ENCODE measurements around the gene SIM2. TPM values are rescaled to one million over a fixed set of nuclear protein-coding genes. Genes with fewer than 3 reads are reported as not detected.

The SIM2 gene
- total RNA-seq, 1 experiment from 2014 or later: not detected

GRCh38 chr21:36798491-36798890 is 99.6 kb downstream of the SIM2 start:
- H2BK20ac ChIP-seq (ENCODE audit: low read depth, low read length, poor library complexity, severe bottlenecking): no peak overlapping the region
- H3K27me3 ChIP-seq (ENCODE audit: insufficient read depth, low read length): no peaks in the 10 kb centered on the region
- no peak for TF ChIP-seq CTCF (conservative IDR thresholded peaks at IDR 0.05)
- Mint-ChIP-seq H3K9me3 (peaks cover 11 to 15% of the 10 kb centered on the region in 2 experiments), H3K4me1 (no peaks in the 10 kb centered on the region), H3K4me3 (no peak overlapping the region), H3K27me3 (ENCODE audit: low read depth) (no peaks in the 10 kb centered on the region), H3K27ac (no peak overlapping the region), H3K36me3 (ENCODE audit: insufficient read depth in 1 of 3, low read depth in 3 of 3) (peaks cover 4 to 11% (median 7%) of the 10 kb centered on the region in 3 experiments; a peak in 6 of 7 replicates)
- H3K27ac ChIP-seq (ENCODE audit: insufficient read length, low read depth, low read length): no peak overlapping the region
- no peak overlapping the region for H3K18ac ChIP-seq (ENCODE audit: insufficient read length, low read depth, low read length)
- no peaks in the 10 kb centered on the region for H3K9me3 ChIP-seq (ENCODE audit: control insufficient read depth, low read depth, low read length)
- no peaks in the 10 kb centered on the region for H3K23me2 ChIP-seq (ENCODE audit: insufficient read length, low read depth, low read length, poor library complexity, severe bottlenecking)
- no peak overlapping the region for H2AFZ ChIP-seq (ENCODE audit: low read length)
- DNase-seq: no peak
- no peak overlapping the region for H3K56ac ChIP-seq (ENCODE audit: insufficient read length, low read depth, low read length)
- no peak overlapping the region for H3T11ph ChIP-seq (ENCODE audit: low read length)
- no peak overlapping the region for H2BK120ac ChIP-seq (ENCODE audit: low read depth, low read length, poor library complexity, severe bottlenecking)
- H3K4me2 ChIP-seq (ENCODE audit: insufficient read depth, insufficient read length, low read length): no peak overlapping the region
- no peak overlapping the region for H2BK12ac ChIP-seq (ENCODE audit: insufficient read length, low read depth, low read length)
- H3K4me1 ChIP-seq (ENCODE audit: insufficient read depth, low read length): no peaks in the 10 kb centered on the region
- no peaks in the 10 kb centered on the region for H4K20me1 ChIP-seq (ENCODE audit: control insufficient read depth, insufficient read depth, insufficient read length)
- no peak overlapping the region for H2AK5ac ChIP-seq (ENCODE audit: insufficient read length, low read length)
- no peak overlapping the region for H2BK15ac ChIP-seq (ENCODE audit: low read depth, low read length)
- H3K23ac ChIP-seq (ENCODE audit: insufficient read length, low read depth, low read length): no peak overlapping the region
- H3K79me2 ChIP-seq (ENCODE audit: insufficient read depth, low read length): no peaks in the 10 kb centered on the region
- H3K14ac ChIP-seq (ENCODE audit: insufficient read depth, low read length): no peak overlapping the region
- no peak overlapping the region for H4K8ac ChIP-seq (replicated peaks; ENCODE audit: insufficient read length, low read depth, low read length)
- H3K79me1 ChIP-seq (ENCODE audit: insufficient read depth, low read depth, low read length, poor library complexity, severe bottlenecking): no peaks in the 10 kb centered on the region
- H4K5ac ChIP-seq (ENCODE audit: insufficient read length, low read depth, low read length): no peak overlapping the region
- H3K9ac ChIP-seq (ENCODE audit: extremely low read depth, insufficient read length, low read length): no peak overlapping the region
- no peak overlapping the region for H4K91ac ChIP-seq (ENCODE audit: insufficient read length, low read depth, low read length)
- no peak overlapping the region for H2BK5ac ChIP-seq (ENCODE audit: insufficient read length, low read length)
- no peak overlapping the region for H3K4ac ChIP-seq (ENCODE audit: low read depth, low read length)

Other genes starting within 250 kb of the SIM2 start
- gene CLDN14, start 219.0 kb upstream of the SIM2 start, total RNA-seq (2021): not detected in 2 replicates

Measured in H9 (cell line).